HL-60 (cell line): ENCODE data around the gene PDAP1.

Experiments used
- CTCF ChIP-seq: IDR thresholded peaks from one replicate; pipeline ENCODE4 v1.5.1; 2011; ENCODE audit warnings: low read length, control low read depth, inconsistent platforms; ENCODE audit not compliant: insufficient read depth
- GABPA ChIP-seq: IDR thresholded peaks from 2 replicates; pipeline ENCODE4 v1.6.1; 2012; ENCODE audit warnings: low read depth
- POLR2AphosphoS5 ChIP-seq: IDR thresholded peaks from 2 replicates; pipeline ENCODE4 v1.6.1; 2012; ENCODE audit warnings: low read depth
- REST ChIP-seq: IDR thresholded peaks from 2 replicates; pipeline ENCODE4 v1.6.1; 2012; ENCODE audit warnings: low read depth; ENCODE audit not compliant: insufficient replicate concordance
- SPI1 ChIP-seq: IDR thresholded peaks from 2 replicates; pipeline ENCODE4 v1.6.1; 2012; ENCODE audit warnings: low read depth, mild to moderate bottlenecking, borderline replicate concordance

- no peak for TF ChIP-seq CTCF
- no peak for TF ChIP-seq POLR2AphosphoS5
- TF ChIP-seq REST = no peak
- TF ChIP-seq GABPA = no peak
- TF ChIP-seq SPI1 = no peak
Observed at GRCh38 chr7:99355098-99355497, 53.3 kb downstream of the PDAP1 start.
